Urinary bladder (tissue), 4 donors: ENCODE measurements around the gene CSTF1. TPM values are rescaled to one million over a fixed set of nuclear protein-coding genes. Genes with fewer than 3 reads are reported as not detected.

Experiments
- DNase-seq: peaks from one replicate; pipeline ENCODE4 v3.0.0-alpha.2; 2015; ENCODE audit errors: extremely low spot score
- H3K27ac ChIP-seq: one replicate; pipeline ENCODE4 v1.5.1; 2013; ENCODE audit warnings: low read depth, mild to moderate bottlenecking, moderate library complexity
- H3K36me3 ChIP-seq: one replicate; pipeline ENCODE4 v1.6.1; 2013; ENCODE audit warnings: mild to moderate bottlenecking, moderate library complexity; ENCODE audit not compliant: insufficient read depth
- H3K4me1 ChIP-seq: one replicate; pipeline ENCODE4 v1.6.1; 2013; ENCODE audit warnings: mild to moderate bottlenecking, moderate library complexity; ENCODE audit not compliant: insufficient read depth
- H3K4me3 ChIP-seq: one replicate; pipeline ENCODE4 v1.5.1; 2013; ENCODE audit warnings: low read depth, low read length
- WGBS: extraction: QIAGEN DNeasy Blood & Tissue Kit; methylation state at CpG from one replicate; pipeline ENCODE4 v1.1.7; 2013; 5-methylcytosine and 5-hydroxymethylcytosine counted together
- polyA plus RNA-seq: library from polyadenylated mRNA; stranded (reverse); fragments of 200-250 nt; gene quantifications from one replicate; pipeline ENCODE4 v1.2.3, GENCODE V29; 2013
- total RNA-seq: library from RNA; depleted of rRNA; stranded (reverse); fragments of >200 nt; gene quantifications from one replicate; pipeline ENCODE4 v1.2.3, GENCODE V29; 2014
- donor health status: healthy with polysubstance abuse.
- donor health status: healthy.

Gene CSTF1
- total and polyA plus RNA-seq, 2 donors: 18.8 to 40.8 TPM

GRCh38 chr20:56445130-56445529 lies 52.7 kb downstream of the CSTF1 start:
- no peaks in the 10 kb centered on the region for H3K4me1 ChIP-seq
- WGBS: 94% methylated on average over 3 of the region's 3 CpGs
- H3K4me3 ChIP-seq: no peak overlapping the region
- no peak overlapping the region for H3K27ac ChIP-seq
- no peak for DNase-seq
- H3K36me3 ChIP-seq: no peaks in the 10 kb centered on the region

DNA sequence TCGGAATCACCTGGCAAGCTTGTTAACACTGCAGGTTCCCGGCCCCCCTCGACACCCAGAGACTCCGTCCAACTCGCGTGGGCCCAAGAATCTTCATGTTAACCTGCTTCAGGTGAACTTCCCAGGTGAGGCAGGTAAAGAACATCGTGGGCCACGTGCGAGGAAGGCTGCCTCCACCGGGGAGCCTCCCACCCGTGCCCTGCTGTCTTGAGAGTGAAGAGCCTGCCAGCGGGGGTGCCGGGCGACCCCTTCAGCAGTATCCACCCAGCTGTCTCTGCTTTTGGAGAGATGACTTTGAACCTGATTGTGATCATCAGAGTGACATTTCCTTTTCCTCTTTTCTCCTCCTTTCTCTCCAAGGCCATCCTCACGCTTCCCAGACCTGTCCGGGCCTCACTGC lies 53.1 kb downstream of the CSTF1 start:
- no peaks in the 10 kb centered on the region for H3K4me1 ChIP-seq
- no peak overlapping the region for H3K4me3 ChIP-seq
- 93% methylated on average over 16 of the region's 16 CpGs for WGBS
- no peak for DNase-seq
- H3K27ac ChIP-seq: no peak overlapping the region
- H3K36me3 ChIP-seq: no peaks in the 10 kb centered on the region

GRCh38 chr20:56447227-56447626 lies 54.8 kb downstream of the CSTF1 start:
- no peaks in the 10 kb centered on the region for H3K4me1 ChIP-seq
- no peak overlapping the region for H3K27ac ChIP-seq
- no peak overlapping the region for H3K4me3 ChIP-seq
- no peak for DNase-seq
- H3K36me3 ChIP-seq: no peaks in the 10 kb centered on the region

DNA sequence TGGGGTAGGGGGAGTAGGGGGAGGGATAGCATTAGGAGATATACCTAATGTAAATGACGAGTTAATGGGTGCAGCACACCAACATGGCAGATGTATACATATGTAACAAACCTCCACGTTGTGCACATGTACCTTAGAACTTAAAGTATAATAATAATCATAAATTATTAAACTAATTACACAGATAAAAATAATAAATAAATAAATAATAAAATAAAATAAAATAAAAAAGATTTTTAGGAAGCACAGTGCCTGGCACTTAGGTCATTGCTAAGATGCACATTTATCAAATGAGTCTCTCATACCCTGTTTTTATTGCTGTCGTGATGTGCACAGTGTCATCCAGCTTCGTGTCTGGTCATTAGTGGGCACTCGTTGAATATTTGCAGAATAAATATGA lies 57.0 kb downstream of the CSTF1 start:
- H3K27ac ChIP-seq: no peak overlapping the region
- WGBS: 92% methylated on average over 5 of the region's 5 CpGs

DNA sequence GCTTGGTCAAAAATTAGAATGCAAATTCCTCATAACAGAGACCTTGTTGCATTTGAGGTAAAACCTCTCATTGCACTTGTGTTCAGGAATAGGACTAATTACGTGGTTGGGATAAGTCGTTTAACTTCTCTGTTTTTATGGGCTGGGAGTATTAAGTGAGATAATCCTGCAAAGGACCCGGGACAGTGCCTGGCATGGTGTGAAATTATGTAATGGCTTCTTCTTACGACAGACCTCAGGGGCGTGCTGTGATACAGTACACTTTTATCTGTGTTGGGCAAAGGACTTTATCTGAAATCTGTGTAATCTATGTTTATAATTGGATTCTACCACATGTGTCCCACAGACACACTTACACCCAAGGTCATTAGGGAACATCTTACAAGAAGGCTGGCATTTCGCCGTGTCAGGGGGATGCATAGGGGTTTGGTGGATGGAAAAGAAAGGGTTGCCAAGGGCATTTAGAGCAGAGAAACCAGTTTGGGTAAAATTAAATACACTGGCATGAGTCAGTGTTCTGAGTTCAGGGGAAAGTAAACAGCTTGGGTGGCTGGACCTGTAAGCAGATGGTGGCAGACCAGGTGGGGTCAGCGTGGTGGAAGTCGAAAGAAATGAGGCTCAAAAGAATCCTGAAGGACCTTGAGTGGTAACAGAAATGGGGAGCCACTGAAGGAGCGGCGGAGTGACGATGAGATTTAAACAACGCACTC lies 58.8 kb downstream of the CSTF1 start:
- no peak for DNase-seq
- 62% methylated on average over 13 of the region's 13 CpGs for WGBS
- Histone ChIP-seq H3K27ac (no peak overlapping the region), H3K36me3 (no peaks in the 10 kb centered on the region), H3K4me3 (no peak overlapping the region), H3K4me1 (no peaks in the 10 kb centered on the region)

More for the DNA sequence above, 57.0 kb downstream of the CSTF1 start:
- DNase-seq: no peak
- Histone ChIP-seq H3K4me1 (no peaks in the 10 kb centered on the region), H3K4me3 (no peak overlapping the region), H3K36me3 (no peaks in the 10 kb centered on the region)

- Histone ChIP-seq H3K36me3 (no peaks in the 10 kb centered on the region), H3K4me1 (no peaks in the 10 kb centered on the region), H3K4me3 (no peak overlapping the region), H3K27ac (no peak overlapping the region)
- WGBS: 82% methylated on average over 5 of the region's 5 CpGs
- DNase-seq: no peak
Observed at GRCh38 chr20:56453352-56453751, 60.9 kb downstream of the CSTF1 start.

DNA sequence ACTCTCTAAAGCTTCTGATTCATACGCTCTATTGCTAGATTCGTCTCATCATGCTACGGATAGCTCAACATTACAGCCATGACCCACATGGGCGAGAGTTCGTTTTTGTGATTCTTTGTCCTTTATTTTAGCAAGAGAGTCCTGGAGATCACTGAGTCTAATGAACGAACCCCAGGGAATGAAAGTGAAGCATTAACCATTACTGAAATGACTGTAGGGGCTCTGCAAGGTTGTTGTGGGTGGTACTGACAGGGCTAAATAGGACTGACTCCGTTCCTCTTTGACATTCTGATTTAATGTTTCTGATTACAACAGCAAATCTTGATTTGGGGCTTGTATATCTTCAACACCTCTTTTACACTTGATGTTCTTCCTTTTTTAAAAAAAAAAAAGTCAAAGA lies 62.3 kb downstream of the CSTF1 start:
- no peaks in the 10 kb centered on the region for H3K4me1 ChIP-seq
- no peak overlapping the region for H3K27ac ChIP-seq
- no peak for DNase-seq
- no peak overlapping the region for H3K4me3 ChIP-seq
- 78% methylated on average over 7 of the region's 7 CpGs for WGBS
- no peaks in the 10 kb centered on the region for H3K36me3 ChIP-seq

Other genes starting within 250 kb of the CSTF1 start
- not detected for gene MC3R, start 143.9 kb upstream of the CSTF1 start, total RNA-seq
- not detected for gene MC3R, start 143.9 kb upstream of the CSTF1 start, polyA plus RNA-seq
- gene FAM210B, start 33.7 kb upstream of the CSTF1 start, total RNA-seq: 31.2 TPM
- 49.0 TPM for gene FAM210B, start 33.7 kb upstream of the CSTF1 start, polyA plus RNA-seq
- gene AURKA, start 430 bp upstream of the CSTF1 start, total RNA-seq: 13.5 TPM
- 2.5 TPM for gene AURKA, start 430 bp upstream of the CSTF1 start, polyA plus RNA-seq
- gene CASS4, start 19.6 kb downstream of the CSTF1 start, total RNA-seq: 1.9 TPM
- gene CASS4, start 19.6 kb downstream of the CSTF1 start, polyA plus RNA-seq: 1.1 TPM
- 49.3 TPM for gene RTF2, start 76.0 kb downstream of the CSTF1 start, total RNA-seq
- gene RTF2, start 76.0 kb downstream of the CSTF1 start, polyA plus RNA-seq: 115 TPM
- not detected for gene FAM209A, start 132.1 kb downstream of the CSTF1 start, total RNA-seq
- gene FAM209A, start 132.1 kb downstream of the CSTF1 start, polyA plus RNA-seq: 0.15 TPM
- gene FAM209B, start 140.6 kb downstream of the CSTF1 start, total RNA-seq: not detected
- 0.28 TPM for gene FAM209B, start 140.6 kb downstream of the CSTF1 start, polyA plus RNA-seq
- 1.8 TPM for gene TFAP2C, start 236.7 kb downstream of the CSTF1 start, total RNA-seq
- gene TFAP2C, start 236.7 kb downstream of the CSTF1 start, polyA plus RNA-seq: 1.2 TPM